Metanephros (tissue), 2 donors: ENCODE measurements around the gene ZNF500. TPM values are rescaled to one million over a fixed set of nuclear protein-coding genes. Genes with fewer than 3 reads are reported as not detected.

Experiments used
- small RNA-seq: library from RNA; depleted of rRNA; stranded (forward); fragments of <200 nt; gene quantifications from one replicate; pipeline ENCODE3, GENCODE V24; 2014; ENCODE audit warnings: low replicate concordance
- total RNA-seq: library from RNA; depleted of rRNA; stranded (reverse); fragments of >200 nt; gene quantifications from one replicate; pipeline ENCODE4 v1.2.3, GENCODE V29; 2014

The ZNF500 gene
- total RNA-seq = 20.8 TPM

GRCh38 chr16:4766875-4767628 is at the start of gene ZNF500:
TSS of gene ZNF500 (minus strand) at chr16:4767162. CDS start at chr16:4765978, 1,184 bp downstream.

DNA sequence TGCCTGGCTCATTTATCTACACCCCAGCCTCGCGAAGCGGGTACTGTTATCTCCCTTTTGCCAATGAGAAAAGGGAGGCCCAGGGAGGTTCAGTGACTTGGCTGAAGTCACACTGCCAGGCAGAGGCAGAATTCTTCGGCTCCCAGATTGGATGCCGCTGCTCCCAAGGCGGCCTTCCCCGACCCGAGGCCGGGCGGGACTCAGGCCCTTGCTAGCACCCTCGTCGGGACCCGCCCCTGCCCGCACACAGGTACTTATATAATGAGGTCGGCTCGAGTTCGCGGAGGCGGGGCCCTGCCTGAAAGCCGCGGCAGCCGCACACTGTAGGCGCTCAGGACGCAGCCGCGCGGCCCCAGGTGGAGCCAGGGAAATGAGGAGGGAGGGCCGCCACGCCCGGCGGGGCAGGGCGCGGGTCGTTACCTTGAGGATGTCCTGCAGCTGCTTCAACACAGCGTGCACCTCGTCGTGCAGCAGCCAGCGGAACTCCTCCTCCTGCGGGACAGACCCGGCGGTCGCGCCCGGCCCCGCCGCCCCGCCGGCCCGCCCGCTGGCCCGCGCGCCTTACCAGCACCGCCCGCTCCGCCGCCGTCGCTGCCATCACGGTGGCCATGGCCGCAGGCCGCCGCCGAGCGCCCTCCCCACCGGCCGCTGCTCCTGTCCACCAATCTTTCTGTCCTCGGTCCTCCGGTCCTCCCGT is 35.1 kb upstream of the ZNF500 start, which contains the start of gene ROGDI:
TSS of gene ROGDI (minus strand) at position 672 of the 697 bp plus-strand sequence. CDS start at position 610, 62 bp downstream.

DNA sequence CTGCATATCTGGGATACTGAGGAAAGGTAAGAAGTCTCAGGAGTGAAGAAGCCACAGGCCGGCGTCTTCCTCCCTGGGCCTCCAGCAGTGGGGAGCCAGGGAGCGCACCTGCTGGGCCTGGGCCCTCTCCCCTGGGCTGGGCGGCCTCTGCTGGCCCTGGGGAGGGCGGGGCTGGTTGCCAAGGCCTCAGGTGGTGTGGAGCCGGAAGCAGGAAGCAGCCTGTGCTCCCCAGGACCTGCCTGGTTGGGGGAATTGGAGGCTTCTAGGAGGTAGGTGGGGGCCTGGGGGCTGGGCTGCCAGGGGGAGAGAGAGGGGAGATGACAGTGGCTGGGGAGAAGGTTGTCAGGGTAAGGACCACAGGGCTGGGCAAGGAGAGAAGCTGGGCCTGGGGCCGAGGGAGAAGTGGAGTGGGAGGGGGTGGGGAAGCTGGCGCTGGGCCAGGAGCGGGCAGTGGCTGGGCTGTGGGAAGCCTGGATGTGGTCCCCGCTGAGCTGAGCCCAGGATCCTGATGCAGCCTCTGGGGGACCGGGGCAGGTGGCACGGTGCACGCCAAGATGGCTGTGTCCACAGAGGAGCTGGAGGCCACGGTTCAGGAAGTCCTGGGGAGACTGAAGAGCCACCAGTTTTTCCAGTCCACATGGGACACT is 28.3 kb upstream of the ZNF500 start, which contains the start of gene SMIM22:
TSS of gene SMIM22 (plus strand) at position 189 of the 647 bp plus-strand sequence. CDS start at position 555, 366 bp downstream.

GRCh38 chr16:4787627-4788482 is 20.9 kb upstream of the ZNF500 start, which contains the start of gene SEPTIN12:
TSS of gene SEPTIN12 (minus strand) at chr16:4788345. CDS start at chr16:4787645, 700 bp downstream.

DNA sequence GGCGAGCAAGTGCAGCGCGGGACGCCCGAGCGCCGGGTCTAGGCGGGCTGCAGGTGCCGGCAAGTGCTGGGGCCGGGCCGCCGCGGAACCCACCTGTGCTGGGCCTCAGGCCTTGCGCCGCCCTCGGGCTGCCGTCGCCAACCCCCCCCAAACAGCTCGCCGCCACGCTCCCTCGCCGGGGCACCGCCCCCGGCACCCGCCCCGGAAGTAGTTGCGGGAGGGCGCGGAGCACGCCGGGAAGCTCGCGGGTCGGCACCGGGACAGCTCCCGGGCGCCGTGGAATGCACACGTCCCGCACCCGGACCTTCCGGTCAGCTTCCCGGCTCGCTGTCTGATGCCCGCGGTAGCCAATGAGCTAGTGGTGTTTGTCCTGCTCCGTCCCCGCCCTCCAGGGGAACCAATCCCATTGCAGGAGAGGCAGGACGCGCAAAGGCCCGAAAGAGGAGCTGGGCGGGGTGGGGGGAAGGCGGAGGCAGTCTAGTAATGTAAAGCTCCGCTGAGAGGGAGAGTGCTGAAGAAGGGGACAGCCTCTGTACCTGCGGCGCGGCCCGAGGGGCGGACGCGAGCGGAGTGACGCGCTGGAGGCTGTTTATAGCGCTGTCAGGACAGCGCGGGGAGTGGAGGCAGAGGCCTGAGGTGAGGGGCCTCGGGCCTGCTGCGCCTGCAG is 32.8 kb downstream of the ZNF500 start, which contains the start of the genes ANKS3 and DNAAF8:
TSS of gene ANKS3 (minus strand) at position 209 of the 667 bp plus-strand sequence. CDS start 4,122 bp downstream, outside the sequence.
TSS of gene DNAAF8 (plus strand) at position 475 of the 667 bp plus-strand sequence. CDS start 1,978 bp downstream, outside the sequence.

Small RNA genes within 50 kb of the gene (small RNA-seq; reads per million reads assigned to genes)
- not detected for gene RF00017

Other genes starting within 250 kb of the ZNF500 start
- 16.6 TPM for gene CDIP1, start 228.4 kb downstream of the ZNF500 start, total RNA-seq
- 0.12 TPM for gene C16orf96, start 210.8 kb downstream of the ZNF500 start, total RNA-seq
- 15.9 TPM for gene UBALD1, start 152.3 kb downstream of the ZNF500 start, total RNA-seq
- gene MGRN1, start 142.3 kb downstream of the ZNF500 start, total RNA-seq = 59.4 TPM
- gene NUDT16L1, start 73.6 kb downstream of the ZNF500 start, total RNA-seq = 54.7 TPM
- gene ANKS3, start 32.9 kb downstream of the ZNF500 start, total RNA-seq = 25.6 TPM
- gene DNAAF8, start 32.6 kb downstream of the ZNF500 start, total RNA-seq = 1.1 TPM
- gene SEPTIN12, start 21.2 kb upstream of the ZNF500 start, total RNA-seq = not detected
- 10.1 TPM for gene SMIM22, start 28.2 kb upstream of the ZNF500 start, total RNA-seq
- 19.6 TPM for gene ROGDI, start 35.5 kb upstream of the ZNF500 start, total RNA-seq
- gene GLYR1, start 80.1 kb upstream of the ZNF500 start, total RNA-seq = 67.5 TPM
- 27.6 TPM for gene UBN1, start 80.3 kb upstream of the ZNF500 start, total RNA-seq
- 22.7 TPM for gene PPL, start 170.0 kb upstream of the ZNF500 start, total RNA-seq
- 0.82 TPM for gene SEC14L5, start 191.2 kb upstream of the ZNF500 start, total RNA-seq